Cardiac fibroblast (primary cell): ENCODE data around the gene ZNF638.

Source experiments
- DNase-seq, 2 donors: peaks; one replicate each; pipeline versions ENCODE4 v3.0.0 to v3.0.0-alpha.2; 2010; ENCODE audit warnings: low read depth in 2 of 2
- H3K4me3 ChIP-seq, 2 donors: replicated peaks in 1 of 2; 1 replicate in 1 of 2; 2 replicates in 1 of 2; pipeline ENCODE4 v1.5.1; 2011; ENCODE audit warnings: low read depth in 2 of 2, low read length in 2 of 2, mild to moderate bottlenecking in 2 of 2, moderate library complexity in 1 of 2
- TF ChIP-seq, protein P1 (sequence below): IDR thresholded peaks from one replicate; pipeline ENCODE4 v1.5.1; 2011; ENCODE audit warnings: low read depth, mild to moderate bottlenecking, low read length, inconsistent platforms

Gene ZNF638

DNA sequence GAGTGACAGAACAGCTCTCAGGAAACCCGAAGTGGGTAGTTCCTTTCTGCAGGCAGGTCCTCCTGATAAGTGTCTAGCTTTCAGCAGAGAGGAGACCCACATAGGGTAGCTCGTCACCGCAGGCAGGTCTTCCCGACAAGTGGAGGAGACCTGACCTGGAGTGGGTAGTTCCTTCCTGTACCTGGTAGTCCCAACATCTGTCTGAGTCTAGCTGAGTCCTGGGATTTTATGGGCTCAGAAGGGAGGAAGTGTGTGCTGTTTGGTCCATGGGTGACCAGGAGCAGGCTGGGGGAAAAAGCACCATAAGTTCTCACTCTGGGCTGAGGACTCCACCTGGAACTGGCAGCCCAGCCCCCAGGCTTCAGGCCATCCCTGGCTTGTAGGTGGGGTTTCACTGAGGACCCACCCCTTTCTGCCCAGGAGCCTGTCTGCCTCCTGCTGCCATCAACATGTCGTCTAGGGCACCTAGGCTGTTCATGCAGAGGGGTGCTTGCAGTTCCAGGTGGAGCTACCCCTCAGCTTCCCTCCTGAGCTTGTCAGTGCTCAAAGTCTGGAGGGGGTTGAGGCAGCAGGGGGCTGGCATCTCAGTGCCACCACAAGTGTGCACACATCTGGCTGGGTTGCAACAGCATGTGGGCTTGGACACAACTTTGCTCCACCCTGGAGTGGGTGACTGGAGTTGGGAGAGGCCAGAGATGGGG is 131.2 kb downstream of the ZNF638 start:
- no peak for DNase-seq
- no peak overlapping the region for H3K4me3 ChIP-seq
- TF ChIP-seq, protein P1, sequence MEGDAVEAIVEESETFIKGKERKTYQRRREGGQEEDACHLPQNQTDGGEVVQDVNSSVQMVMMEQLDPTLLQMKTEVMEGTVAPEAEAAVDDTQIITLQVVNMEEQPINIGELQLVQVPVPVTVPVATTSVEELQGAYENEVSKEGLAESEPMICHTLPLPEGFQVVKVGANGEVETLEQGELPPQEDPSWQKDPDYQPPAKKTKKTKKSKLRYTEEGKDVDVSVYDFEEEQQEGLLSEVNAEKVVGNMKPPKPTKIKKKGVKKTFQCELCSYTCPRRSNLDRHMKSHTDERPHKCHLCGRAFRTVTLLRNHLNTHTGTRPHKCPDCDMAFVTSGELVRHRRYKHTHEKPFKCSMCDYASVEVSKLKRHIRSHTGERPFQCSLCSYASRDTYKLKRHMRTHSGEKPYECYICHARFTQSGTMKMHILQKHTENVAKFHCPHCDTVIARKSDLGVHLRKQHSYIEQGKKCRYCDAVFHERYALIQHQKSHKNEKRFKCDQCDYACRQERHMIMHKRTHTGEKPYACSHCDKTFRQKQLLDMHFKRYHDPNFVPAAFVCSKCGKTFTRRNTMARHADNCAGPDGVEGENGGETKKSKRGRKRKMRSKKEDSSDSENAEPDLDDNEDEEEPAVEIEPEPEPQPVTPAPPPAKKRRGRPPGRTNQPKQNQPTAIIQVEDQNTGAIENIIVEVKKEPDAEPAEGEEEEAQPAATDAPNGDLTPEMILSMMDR, result no peak

DNA sequence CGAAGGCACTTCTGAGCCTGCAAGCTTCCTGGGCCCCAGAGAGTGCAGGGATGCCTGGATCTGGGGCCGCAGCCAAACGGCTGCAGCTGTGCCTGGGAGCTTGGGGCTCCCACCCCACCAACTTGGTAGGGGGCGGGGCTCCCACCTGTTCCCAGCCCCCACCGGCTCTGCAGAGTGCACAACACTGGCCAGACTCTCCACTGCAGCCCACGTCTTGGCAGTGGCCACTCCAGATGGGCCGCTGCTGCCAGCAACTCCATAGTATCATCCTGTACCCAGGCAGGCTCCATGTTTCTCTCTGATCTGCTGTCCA is 131.7 kb downstream of the ZNF638 start:
- TF ChIP-seq, protein P1, result no peak
- H3K4me3 ChIP-seq, result no peak overlapping the region
- DNase-seq, result no peak

DNA sequence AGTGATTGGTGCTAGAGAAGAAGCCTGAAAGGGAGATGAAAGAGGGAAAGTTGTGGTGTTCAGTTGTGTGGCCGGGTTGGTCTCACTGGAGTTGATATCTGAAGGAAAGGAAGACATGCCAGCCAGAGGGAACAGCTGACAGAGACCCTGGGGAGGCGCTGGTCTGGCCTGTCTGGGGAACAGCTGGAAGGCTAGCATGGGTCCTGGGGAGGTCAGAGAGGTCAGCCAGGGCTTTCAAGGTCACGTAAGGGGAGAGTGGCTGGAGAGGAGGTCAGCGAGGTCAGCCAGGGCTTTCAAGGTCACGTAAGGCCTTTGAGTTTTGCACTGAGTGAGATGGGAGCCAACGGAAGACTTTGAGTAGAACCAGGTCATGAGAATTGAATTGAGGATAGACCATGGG is 132.8 kb downstream of the ZNF638 start:
- TF ChIP-seq, protein P1, result no peak
- DNase-seq, result no peak
- H3K4me3 ChIP-seq, result no peak overlapping the region

DNA sequence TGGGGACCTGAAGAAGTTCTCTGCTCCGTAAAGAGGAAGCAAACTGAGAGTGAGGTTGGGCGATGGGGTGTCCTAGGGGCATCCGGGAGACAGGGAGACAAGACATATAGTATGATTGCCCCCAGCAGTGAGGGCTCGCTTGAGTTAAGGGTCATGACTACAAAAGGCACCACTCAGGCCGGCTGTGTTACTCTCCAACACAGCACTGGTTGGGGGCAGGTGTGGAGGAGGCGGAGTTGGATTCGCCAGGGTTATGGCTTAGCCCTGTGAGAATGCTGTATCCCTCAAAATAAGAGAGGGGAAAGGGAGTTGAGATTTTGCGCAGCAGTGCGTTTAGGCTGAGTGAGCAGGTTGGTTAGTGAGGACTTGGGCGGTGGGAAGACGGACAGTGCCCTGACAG is 133.8 kb downstream of the ZNF638 start:
- TF ChIP-seq, protein P1, result no peak
- H3K4me3 ChIP-seq, result no peak overlapping the region

DNA sequence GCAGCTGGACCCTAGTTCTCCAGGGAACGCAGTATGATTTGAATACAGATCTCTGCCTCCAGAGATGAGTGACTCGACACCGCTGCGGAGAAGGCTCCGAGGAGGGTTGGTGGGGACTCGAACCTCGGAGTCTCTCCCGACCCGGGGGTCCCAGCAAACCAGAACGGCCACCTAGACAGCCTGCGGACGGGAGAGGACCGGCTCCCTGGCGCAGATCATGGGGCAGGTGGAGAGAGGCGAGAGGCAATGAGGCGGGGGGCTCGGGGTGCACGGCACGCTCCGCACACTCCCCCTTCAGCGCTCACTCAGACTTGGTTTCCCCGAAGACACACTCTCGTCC is 134.3 kb downstream of the ZNF638 start:
- TF ChIP-seq, protein P1, result no peak
- H3K4me3 ChIP-seq, result peak overlapping the region; percentile 30 to 66
- no peak for DNase-seq

More for the DNA sequence above, 133.8 kb downstream of the ZNF638 start:
- no peak for DNase-seq

DNA sequence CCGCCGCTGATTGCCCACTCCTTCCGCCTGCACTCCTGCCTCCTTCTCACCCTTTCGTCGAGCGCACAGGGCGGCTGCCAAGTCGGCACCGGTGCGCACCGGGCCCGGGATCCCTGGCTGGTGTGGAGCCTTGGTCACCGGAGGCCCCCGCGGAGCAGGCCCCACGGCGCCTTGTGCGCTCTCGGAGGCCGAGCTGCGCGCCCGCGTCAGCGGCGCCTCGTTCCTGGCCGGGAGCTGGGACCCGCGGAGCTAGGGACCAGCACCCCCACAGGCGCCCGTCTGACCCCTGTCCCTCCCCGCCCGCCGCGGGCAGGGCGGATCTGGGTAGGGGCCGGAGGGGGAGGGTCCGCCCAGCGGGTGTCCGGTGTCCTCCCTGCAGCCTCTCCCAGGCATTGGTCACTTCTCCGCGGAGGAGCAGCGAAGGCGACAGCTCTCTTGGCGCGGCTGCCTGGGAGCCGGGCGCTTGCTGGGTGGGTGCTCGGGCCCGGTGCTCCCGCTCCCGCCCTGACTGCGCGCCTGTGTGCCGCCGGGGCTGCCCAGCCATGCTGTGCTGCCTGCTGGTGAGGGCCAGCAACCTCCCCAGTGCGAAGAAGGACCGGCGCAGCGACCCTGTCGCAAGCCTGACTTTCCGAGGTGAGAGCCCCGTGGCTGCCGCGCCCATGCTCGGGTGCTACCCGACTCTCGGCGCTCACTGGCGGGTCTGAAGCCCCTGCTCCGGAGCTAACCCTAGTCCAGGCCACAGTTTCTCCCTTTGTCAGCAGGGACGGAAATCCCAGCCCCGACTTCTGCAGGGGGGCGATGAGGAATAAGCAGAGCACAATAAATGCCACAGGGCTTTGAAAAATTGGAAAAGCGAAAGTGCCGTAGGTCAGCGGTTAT is 135.0 kb downstream of the ZNF638 start:
- H3K4me3 ChIP-seq, result peak overlapping the region; percentile 59 to 66
- TF ChIP-seq, protein P1, result no peak
- peak in 1 of 2 donors; percentile 48 for DNase-seq
